ENCODE measurements around the gene RNPS1. TPM values are rescaled to one million over a fixed set of nuclear protein-coding genes. Genes with fewer than 3 reads are reported as not detected.

Gene RNPS1
- total and polyA plus RNA-seq, 2 donors (not counting 3 experiments of a cell fraction or from before 2014, with no cell fraction given) = 206 to 209 TPM

DNA sequence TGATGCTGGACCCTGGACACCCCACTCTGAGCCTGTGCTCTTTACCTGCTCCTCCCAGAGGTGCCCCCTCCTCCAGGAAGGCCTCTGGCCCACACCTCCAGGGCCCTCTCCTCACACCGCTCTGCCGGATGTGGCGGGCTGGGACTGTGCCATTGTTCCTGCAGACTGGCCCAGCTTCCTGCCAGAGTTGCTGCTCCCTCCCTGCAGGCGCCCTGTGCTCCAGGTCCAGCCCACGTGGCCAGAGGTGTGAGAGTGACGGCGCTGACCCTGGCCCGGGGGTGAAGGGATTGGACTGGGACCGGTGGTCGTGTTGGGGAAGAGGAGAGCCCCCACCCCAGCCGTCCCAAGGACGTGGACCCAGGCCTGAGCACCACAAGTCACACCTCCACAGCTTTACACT is 38.8 kb downstream of the RNPS1 start:
- H3K4me3 ChIP-seq (replicated peaks in 1 of 3; ENCODE audit: insufficient read depth in 1 of 3, low read depth in 1 of 3, low read length in 3 of 3) = no peak overlapping the region
- dilution Hi-C loops (cut with MboI; ENCODE audit: extremely low pct_ligation_motif_present, low sequenced_read_pairs) (no loop called here), intact Hi-C loops (cut with micrococcal nuclease) (no loop called here)
- no peaks in the 10 kb centered on the region for H3K27me3 ChIP-seq (ENCODE audit: control insufficient read depth in 2 of 2, insufficient read depth in 2 of 2, low read length in 2 of 2)
- peaks cover 6% of the 10 kb centered on the region for H3K4me1 ChIP-seq (ENCODE audit: control insufficient read depth, extremely low read depth, insufficient read depth, low read length)
- no peak overlapping the region for H2AFZ ChIP-seq (ENCODE audit: low read depth, low read length)
- peaks cover 9 to 39% of the 10 kb centered on the region in 2 experiments for H3K36me3 ChIP-seq (ENCODE audit: control insufficient read depth in 2 of 2, extremely low read depth in 1 of 2, insufficient read depth in 2 of 2, low read length in 2 of 2)
- no peaks in the 10 kb centered on the region for H4K20me1 ChIP-seq (replicated peaks; ENCODE audit: control insufficient read depth, extremely low read depth, insufficient read depth, low read length)
- H3K9me1 ChIP-seq (replicated peaks; ENCODE audit: control insufficient read depth, extremely low read depth, insufficient read depth, low read length) = no peaks in the 10 kb centered on the region
- no peak overlapping the region for H3K9ac ChIP-seq (replicated peaks; ENCODE audit: extremely low read depth, insufficient read depth, low read length)
- H3K79me2 ChIP-seq (ENCODE audit: control insufficient read depth, insufficient read depth, low read length) = peaks cover 31% of the 10 kb centered on the region
- H3K4me2 ChIP-seq (ENCODE audit: insufficient read depth, low read length) = no peak overlapping the region
- no peak for TF ChIP-seq MYC (IDR thresholded peaks at IDR 0.05; ENCODE audit: low read depth, low read length)
- TF ChIP-seq, protein P1, sequence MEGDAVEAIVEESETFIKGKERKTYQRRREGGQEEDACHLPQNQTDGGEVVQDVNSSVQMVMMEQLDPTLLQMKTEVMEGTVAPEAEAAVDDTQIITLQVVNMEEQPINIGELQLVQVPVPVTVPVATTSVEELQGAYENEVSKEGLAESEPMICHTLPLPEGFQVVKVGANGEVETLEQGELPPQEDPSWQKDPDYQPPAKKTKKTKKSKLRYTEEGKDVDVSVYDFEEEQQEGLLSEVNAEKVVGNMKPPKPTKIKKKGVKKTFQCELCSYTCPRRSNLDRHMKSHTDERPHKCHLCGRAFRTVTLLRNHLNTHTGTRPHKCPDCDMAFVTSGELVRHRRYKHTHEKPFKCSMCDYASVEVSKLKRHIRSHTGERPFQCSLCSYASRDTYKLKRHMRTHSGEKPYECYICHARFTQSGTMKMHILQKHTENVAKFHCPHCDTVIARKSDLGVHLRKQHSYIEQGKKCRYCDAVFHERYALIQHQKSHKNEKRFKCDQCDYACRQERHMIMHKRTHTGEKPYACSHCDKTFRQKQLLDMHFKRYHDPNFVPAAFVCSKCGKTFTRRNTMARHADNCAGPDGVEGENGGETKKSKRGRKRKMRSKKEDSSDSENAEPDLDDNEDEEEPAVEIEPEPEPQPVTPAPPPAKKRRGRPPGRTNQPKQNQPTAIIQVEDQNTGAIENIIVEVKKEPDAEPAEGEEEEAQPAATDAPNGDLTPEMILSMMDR (IDR thresholded peaks at IDR 0.05; ENCODE audit: extremely low read depth in 1 of 2, insufficient read depth in 1 of 2, low read depth in 1 of 2, low read length in 2 of 2) = no peak
- TF ChIP-seq GATA2 (IDR thresholded peaks at IDR 0.05; ENCODE audit: insufficient read depth, insufficient read length, low read depth, low read length) = no peak
- no peak for TF ChIP-seq FOS (IDR thresholded peaks at IDR 0.05; ENCODE audit: borderline replicate concordance, insufficient read depth, low read length)
- no peak for TF ChIP-seq POLR2A (IDR thresholded peaks at IDR 0.05; ENCODE audit: low read depth, low read length)
- TF ChIP-seq EZH2 (IDR thresholded peaks at IDR 0.05; ENCODE audit: borderline replicate concordance, low read depth, low read length, severe bottlenecking) = no peak
- TF ChIP-seq, protein P2, sequence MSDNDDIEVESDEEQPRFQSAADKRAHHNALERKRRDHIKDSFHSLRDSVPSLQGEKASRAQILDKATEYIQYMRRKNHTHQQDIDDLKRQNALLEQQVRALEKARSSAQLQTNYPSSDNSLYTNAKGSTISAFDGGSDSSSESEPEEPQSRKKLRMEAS (IDR thresholded peaks at IDR 0.05; ENCODE audit: insufficient read depth, insufficient read length) = no peak
- DNase-seq (ENCODE audit: low read depth, low spot score) (no peak), FAIRE-seq (no peak)
- BruUV-seq (replicated peaks) = no TSS peak
- ChIA-PET POLR2A (no interaction called here), CTCF (no interaction called here)
- no peaks in the 10 kb centered on the region for H3K9me3 ChIP-seq (replicated peaks; ENCODE audit: control insufficient read depth, insufficient read depth, low read length)
- no peak overlapping the region for H3K27ac ChIP-seq (ENCODE audit: insufficient read depth, low read depth, low read length)

Measured in endothelial cell of umbilical vein (primary cell).